ENCODE data around the gene PTP4A2.

DNA sequence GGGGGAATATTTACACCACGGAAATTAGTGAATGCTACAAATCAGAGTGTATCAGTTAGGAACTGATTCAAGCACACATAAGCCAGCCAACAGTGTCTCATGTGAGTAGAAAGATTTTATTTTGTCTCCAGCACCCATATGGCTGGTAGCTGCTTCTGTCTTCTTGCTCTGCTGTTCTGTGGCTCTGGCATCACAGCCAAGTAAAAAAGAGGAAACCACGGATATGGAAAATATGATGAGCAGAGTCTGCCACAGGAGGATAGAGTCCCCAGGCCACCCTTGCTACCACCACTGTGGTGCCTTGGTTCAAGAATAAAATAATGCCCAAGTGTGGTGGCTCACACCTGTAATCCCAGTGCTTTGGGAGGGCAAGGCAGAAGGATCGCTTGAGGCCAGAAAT, 68.7 kb downstream of the PTP4A2 start:
- TF ChIP-seq, protein P1, sequence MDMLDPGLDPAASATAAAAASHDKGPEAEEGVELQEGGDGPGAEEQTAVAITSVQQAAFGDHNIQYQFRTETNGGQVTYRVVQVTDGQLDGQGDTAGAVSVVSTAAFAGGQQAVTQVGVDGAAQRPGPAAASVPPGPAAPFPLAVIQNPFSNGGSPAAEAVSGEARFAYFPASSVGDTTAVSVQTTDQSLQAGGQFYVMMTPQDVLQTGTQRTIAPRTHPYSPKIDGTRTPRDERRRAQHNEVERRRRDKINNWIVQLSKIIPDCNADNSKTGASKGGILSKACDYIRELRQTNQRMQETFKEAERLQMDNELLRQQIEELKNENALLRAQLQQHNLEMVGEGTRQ (IDR thresholded peaks at IDR 0.05; ENCODE audit: borderline replicate concordance, low read depth, low read length): no peak
- TF ChIP-seq, protein P2, sequence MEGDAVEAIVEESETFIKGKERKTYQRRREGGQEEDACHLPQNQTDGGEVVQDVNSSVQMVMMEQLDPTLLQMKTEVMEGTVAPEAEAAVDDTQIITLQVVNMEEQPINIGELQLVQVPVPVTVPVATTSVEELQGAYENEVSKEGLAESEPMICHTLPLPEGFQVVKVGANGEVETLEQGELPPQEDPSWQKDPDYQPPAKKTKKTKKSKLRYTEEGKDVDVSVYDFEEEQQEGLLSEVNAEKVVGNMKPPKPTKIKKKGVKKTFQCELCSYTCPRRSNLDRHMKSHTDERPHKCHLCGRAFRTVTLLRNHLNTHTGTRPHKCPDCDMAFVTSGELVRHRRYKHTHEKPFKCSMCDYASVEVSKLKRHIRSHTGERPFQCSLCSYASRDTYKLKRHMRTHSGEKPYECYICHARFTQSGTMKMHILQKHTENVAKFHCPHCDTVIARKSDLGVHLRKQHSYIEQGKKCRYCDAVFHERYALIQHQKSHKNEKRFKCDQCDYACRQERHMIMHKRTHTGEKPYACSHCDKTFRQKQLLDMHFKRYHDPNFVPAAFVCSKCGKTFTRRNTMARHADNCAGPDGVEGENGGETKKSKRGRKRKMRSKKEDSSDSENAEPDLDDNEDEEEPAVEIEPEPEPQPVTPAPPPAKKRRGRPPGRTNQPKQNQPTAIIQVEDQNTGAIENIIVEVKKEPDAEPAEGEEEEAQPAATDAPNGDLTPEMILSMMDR (IDR thresholded peaks at IDR 0.05): no peak
- TF ChIP-seq, protein P3, sequence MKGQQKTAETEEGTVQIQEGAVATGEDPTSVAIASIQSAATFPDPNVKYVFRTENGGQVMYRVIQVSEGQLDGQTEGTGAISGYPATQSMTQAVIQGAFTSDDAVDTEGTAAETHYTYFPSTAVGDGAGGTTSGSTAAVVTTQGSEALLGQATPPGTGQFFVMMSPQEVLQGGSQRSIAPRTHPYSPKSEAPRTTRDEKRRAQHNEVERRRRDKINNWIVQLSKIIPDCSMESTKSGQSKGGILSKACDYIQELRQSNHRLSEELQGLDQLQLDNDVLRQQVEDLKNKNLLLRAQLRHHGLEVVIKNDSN (IDR thresholded peaks at IDR 0.05; ENCODE audit: borderline replicate concordance, low read depth): no peak
- TF ChIP-seq GABPA (IDR thresholded peaks at IDR 0.05; ENCODE audit: low read depth) (no peak), SIN3A (IDR thresholded peaks at IDR 0.05; ENCODE audit: borderline replicate concordance, low read depth, low read length) (no peak), FOSL2 (IDR thresholded peaks at IDR 0.05; ENCODE audit: borderline replicate concordance, low read depth) (no peak), POLR2AphosphoS5 (IDR thresholded peaks at IDR 0.05; ENCODE audit: low read depth, low read length) (no peak), ELF1 (IDR thresholded peaks at IDR 0.05) (no peak), CHD2 (IDR thresholded peaks at IDR 0.05; ENCODE audit: low read length, partially characterized antibody) (no peak), EP300 (IDR thresholded peaks at IDR 0.05; ENCODE audit: borderline replicate concordance in 1 of 2, low read depth in 1 of 2, low read length in 1 of 2) (no peak), RAD21 (IDR thresholded peaks at IDR 0.05; ENCODE audit: low read length) (no peak), JUND (IDR thresholded peaks at IDR 0.05) (no peak)
- TF ChIP-seq, protein P4, sequence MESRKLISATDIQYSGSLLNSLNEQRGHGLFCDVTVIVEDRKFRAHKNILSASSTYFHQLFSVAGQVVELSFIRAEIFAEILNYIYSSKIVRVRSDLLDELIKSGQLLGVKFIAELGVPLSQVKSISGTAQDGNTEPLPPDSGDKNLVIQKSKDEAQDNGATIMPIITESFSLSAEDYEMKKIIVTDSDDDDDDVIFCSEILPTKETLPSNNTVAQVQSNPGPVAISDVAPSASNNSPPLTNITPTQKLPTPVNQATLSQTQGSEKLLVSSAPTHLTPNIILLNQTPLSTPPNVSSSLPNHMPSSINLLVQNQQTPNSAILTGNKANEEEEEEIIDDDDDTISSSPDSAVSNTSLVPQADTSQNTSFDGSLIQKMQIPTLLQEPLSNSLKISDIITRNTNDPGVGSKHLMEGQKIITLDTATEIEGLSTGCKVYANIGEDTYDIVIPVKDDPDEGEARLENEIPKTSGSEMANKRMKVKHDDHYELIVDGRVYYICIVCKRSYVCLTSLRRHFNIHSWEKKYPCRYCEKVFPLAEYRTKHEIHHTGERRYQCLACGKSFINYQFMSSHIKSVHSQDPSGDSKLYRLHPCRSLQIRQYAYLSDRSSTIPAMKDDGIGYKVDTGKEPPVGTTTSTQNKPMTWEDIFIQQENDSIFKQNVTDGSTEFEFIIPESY (IDR thresholded peaks at IDR 0.05; ENCODE audit: borderline replicate concordance, low read depth): no peak

Measured in SK-N-SH (cell line).